Measurements from ENCODE around the gene MRPL44. TPM values are rescaled to one million over a fixed set of nuclear protein-coding genes. Genes with fewer than 3 reads are reported as not detected.

Gene MRPL44
- total RNA-seq, 1 donor from 2014 or later = 11.8 TPM

DNA sequence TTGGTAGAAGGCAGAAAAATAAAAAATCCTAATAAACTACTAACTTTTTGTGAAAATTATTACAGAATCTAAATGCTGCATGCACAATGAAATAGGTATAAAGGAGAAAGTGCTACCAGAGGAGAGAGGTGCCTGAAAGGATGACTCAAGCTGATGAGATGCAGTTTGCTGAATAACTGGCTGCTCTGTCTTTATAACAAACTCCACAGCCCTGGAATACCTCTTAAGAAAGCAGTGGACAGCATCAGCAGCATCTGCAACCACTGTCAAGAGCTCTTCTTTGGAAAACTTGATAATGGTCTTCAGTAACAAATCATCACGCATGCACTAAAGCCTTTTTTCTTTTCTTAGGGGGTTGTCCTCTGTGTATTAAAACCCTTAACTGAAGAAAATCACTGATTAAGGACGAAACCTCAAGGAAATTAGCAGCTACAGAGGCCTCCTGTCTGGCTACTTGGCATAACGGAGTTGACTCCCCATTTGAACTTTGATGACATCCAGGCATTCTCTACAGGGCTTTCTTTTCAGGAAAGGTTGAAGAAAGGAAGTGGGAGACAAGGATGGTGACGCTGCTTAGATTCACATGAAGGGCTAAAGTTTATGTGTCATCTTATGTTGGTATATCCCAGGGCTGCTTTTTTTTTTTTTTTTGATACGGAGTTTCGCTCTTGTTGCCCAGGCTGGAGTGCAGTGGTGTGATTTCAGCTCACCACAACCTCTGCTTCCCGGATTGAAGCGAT, 40.9 kb upstream of the MRPL44 start:
- H3K4me3 ChIP-seq = no peak overlapping the region
- intact Hi-C loops (cut with DNase I) = no loop called here
- no peak overlapping the region for H3K27ac ChIP-seq
- H3K27me3 ChIP-seq = no peaks in the 10 kb centered on the region
- H3K9me3 ChIP-seq = no peaks in the 10 kb centered on the region
- H3K4me1 ChIP-seq = no peaks in the 10 kb centered on the region
- TF ChIP-seq POLR2AphosphoS5 (IDR thresholded peaks at IDR 0.05; ENCODE audit: insufficient read depth in 1 of 2, low read depth in 1 of 2) = no peak
- no peak for TF ChIP-seq CTCF (IDR thresholded peaks at IDR 0.05)
- no peak for TF ChIP-seq POLR2A (IDR thresholded peaks at IDR 0.05)
- no peak for DNase-seq (ENCODE audit: extremely low spot score in 2 of 2)
- H3K36me3 ChIP-seq = peaks cover 0 to 21% of the 10 kb centered on the region in 2 donors

DNA sequence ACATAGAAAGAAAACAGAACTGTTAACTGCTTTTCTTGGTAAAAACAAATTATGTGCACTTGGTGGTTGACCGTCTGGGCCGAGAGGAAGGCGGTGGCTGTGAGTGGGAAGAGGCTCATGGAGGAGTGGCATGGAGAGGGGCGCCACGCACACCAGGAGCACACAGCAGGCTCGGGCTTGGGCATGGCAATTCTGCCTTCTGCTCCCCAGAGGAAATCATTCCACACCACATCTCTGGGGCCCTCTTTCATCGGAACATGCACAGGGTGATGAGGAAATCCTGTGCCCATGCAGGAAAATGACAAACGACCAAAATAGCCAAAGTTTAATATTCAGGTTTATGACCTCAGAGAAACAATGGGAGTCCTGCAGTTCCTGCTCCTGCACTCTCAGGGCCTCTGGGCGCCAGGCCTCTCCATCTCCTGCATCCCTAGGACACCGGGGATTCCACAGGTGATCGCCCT, 38.6 kb upstream of the MRPL44 start:
- Histone ChIP-seq H3K27me3 (no peaks in the 10 kb centered on the region), H3K4me3 (no peak overlapping the region), H3K4me1 (no peaks in the 10 kb centered on the region), H3K9me3 (no peaks in the 10 kb centered on the region), H3K27ac (no peak overlapping the region), H3K36me3 (peaks cover 0 to 11% of the 10 kb centered on the region in 2 donors)
- TF ChIP-seq POLR2AphosphoS5 (IDR thresholded peaks at IDR 0.05; ENCODE audit: insufficient read depth in 1 of 2, low read depth in 1 of 2) (no peak), POLR2A (IDR thresholded peaks at IDR 0.05) (no peak), CTCF (IDR thresholded peaks at IDR 0.05) (no peak)
- intact Hi-C loops (cut with DNase I) = no loop called here
- DNase-seq (ENCODE audit: extremely low spot score in 2 of 2) = no peak

GRCh38 chr2:223920109-223920508, 37.2 kb upstream of the MRPL44 start:
- intact Hi-C loops (cut with DNase I) = no loop called here
- TF ChIP-seq POLR2AphosphoS5 (IDR thresholded peaks at IDR 0.05; ENCODE audit: insufficient read depth in 1 of 2, low read depth in 1 of 2) = no peak
- no peak for TF ChIP-seq CTCF (IDR thresholded peaks at IDR 0.05)
- TF ChIP-seq POLR2A (IDR thresholded peaks at IDR 0.05) = no peak
- DNase-seq (ENCODE audit: extremely low spot score in 2 of 2) = no peak
- no peaks in the 10 kb centered on the region for H3K9me3 ChIP-seq
- no peak overlapping the region for H3K4me3 ChIP-seq
- no peaks in the 10 kb centered on the region for H3K4me1 ChIP-seq
- no peak overlapping the region for H3K27ac ChIP-seq
- H3K36me3 ChIP-seq = peaks cover 0 to 11% of the 10 kb centered on the region in 2 donors
- H3K27me3 ChIP-seq = no peaks in the 10 kb centered on the region

GRCh38 chr2:223921204-223921603, 36.1 kb upstream of the MRPL44 start:
- no peak overlapping the region for H3K4me3 ChIP-seq
- no peaks in the 10 kb centered on the region for H3K27me3 ChIP-seq
- H3K4me1 ChIP-seq = no peaks in the 10 kb centered on the region
- TF ChIP-seq CTCF (IDR thresholded peaks at IDR 0.05) (no peak), POLR2A (IDR thresholded peaks at IDR 0.05) (no peak), POLR2AphosphoS5 (IDR thresholded peaks at IDR 0.05; ENCODE audit: insufficient read depth in 1 of 2, low read depth in 1 of 2) (no peak)
- peaks cover 0 to 11% of the 10 kb centered on the region in 2 donors for H3K36me3 ChIP-seq
- intact Hi-C loops (cut with DNase I) = no loop called here
- H3K9me3 ChIP-seq = no peaks in the 10 kb centered on the region
- DNase-seq (ENCODE audit: extremely low spot score in 2 of 2) = no peak
- H3K27ac ChIP-seq = no peak overlapping the region

DNA sequence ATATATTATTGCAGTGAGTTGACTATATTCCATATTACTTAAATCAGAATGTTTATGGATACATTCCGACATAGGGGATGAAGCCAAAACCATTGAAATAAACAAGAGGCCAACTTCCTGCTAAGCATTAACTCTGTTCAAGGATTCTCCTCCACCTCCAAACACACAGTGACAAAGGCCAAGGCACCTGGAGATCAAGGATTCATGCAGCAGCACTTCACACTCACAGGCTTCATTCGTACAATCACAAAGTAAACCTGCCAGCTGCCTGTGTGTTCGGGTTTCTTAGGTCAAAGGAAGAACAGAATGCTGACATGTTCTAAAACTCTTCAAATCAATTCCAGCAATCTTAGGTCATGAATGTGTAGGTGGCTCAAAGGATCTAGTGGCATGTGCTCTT, 35.0 kb upstream of the MRPL44 start:
- DNase-seq (ENCODE audit: extremely low spot score in 2 of 2) = no peak
- Histone ChIP-seq H3K27ac (no peak overlapping the region), H3K4me1 (no peaks in the 10 kb centered on the region), H3K36me3 (peaks cover 0 to 4% of the 10 kb centered on the region in 2 donors), H3K27me3 (no peaks in the 10 kb centered on the region), H3K9me3 (no peaks in the 10 kb centered on the region), H3K4me3 (no peak overlapping the region)
- TF ChIP-seq CTCF (IDR thresholded peaks at IDR 0.05) = no peak
- TF ChIP-seq POLR2A (IDR thresholded peaks at IDR 0.05) = no peak
- no peak for TF ChIP-seq POLR2AphosphoS5 (IDR thresholded peaks at IDR 0.05; ENCODE audit: insufficient read depth in 1 of 2, low read depth in 1 of 2)
- intact Hi-C loops (cut with DNase I) = no loop called here

Data from vagina (tissue), 2 donors.